Measurements from ENCODE around the gene KRTAP11-1. TPM values are rescaled to one million over a fixed set of nuclear protein-coding genes. Genes with fewer than 3 reads are reported as not detected.

The KRTAP11-1 gene
- total RNA-seq, 1 donor from 2014 or later, result not detected

DNA sequence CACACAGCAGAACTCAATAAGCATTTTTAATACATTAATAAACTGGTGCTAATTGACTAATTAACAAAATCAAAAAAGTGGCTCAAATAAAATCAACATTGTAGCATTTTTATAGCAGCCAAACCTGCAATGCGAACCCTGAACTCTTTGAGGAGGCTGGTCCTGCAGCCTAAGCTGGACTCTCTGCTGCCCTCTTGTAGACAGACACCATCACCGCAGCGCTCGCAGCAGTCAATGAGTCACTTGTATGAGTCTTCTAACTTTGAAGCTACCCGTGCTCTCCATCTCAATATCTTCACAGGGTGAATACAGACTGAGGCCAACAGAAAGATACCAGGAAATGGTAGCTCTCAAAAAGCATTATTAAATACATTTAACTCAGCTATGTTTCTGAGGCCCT lies 42.1 kb downstream of the KRTAP11-1 start:
- no peak for DNase-seq
- TF ChIP-seq, protein P1, sequence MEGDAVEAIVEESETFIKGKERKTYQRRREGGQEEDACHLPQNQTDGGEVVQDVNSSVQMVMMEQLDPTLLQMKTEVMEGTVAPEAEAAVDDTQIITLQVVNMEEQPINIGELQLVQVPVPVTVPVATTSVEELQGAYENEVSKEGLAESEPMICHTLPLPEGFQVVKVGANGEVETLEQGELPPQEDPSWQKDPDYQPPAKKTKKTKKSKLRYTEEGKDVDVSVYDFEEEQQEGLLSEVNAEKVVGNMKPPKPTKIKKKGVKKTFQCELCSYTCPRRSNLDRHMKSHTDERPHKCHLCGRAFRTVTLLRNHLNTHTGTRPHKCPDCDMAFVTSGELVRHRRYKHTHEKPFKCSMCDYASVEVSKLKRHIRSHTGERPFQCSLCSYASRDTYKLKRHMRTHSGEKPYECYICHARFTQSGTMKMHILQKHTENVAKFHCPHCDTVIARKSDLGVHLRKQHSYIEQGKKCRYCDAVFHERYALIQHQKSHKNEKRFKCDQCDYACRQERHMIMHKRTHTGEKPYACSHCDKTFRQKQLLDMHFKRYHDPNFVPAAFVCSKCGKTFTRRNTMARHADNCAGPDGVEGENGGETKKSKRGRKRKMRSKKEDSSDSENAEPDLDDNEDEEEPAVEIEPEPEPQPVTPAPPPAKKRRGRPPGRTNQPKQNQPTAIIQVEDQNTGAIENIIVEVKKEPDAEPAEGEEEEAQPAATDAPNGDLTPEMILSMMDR (IDR thresholded peaks at IDR 0.05), result no peak
- no peaks in the 10 kb centered on the region for H3K36me3 ChIP-seq
- intact Hi-C loops (cut with DNase I), result no loop called here
- no peaks in the 10 kb centered on the region for H3K27me3 ChIP-seq (ENCODE audit: low read depth)
- no peak overlapping the region for H3K4me3 ChIP-seq
- no peak for ATAC-seq
- no peaks in the 10 kb centered on the region for H3K9me3 ChIP-seq
- no peak overlapping the region for H3K27ac ChIP-seq
- H3K4me1 ChIP-seq, result no peaks in the 10 kb centered on the region

DNA sequence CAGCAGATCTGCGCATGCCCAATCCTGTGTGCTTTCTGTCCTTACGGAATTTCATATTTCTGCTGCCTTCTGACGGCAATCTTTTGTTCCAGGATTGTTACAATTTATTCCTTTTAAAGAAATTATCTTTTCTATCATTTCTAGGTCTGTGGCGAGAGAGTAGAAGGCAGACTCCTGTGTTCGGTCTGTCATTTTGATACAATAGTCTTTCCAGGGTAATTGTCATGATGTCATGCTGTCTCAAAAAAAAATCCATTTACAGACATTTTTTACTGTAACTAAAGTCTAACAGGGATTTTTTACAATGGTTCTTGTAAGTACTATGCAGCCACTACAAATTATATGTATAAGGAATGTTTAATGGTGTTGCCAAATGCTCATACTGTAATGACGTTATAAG lies 42.8 kb downstream of the KRTAP11-1 start:
- H3K9me3 ChIP-seq, result no peaks in the 10 kb centered on the region
- DNase-seq, result no peak
- no peak overlapping the region for H3K27ac ChIP-seq
- no peak overlapping the region for H3K4me3 ChIP-seq
- TF ChIP-seq, protein P1 (IDR thresholded peaks at IDR 0.05), result no peak
- H3K27me3 ChIP-seq (ENCODE audit: low read depth), result no peaks in the 10 kb centered on the region
- ATAC-seq, result no peak
- H3K36me3 ChIP-seq, result no peaks in the 10 kb centered on the region
- intact Hi-C loops (cut with DNase I), result no loop called here
- H3K4me1 ChIP-seq, result no peaks in the 10 kb centered on the region

DNA sequence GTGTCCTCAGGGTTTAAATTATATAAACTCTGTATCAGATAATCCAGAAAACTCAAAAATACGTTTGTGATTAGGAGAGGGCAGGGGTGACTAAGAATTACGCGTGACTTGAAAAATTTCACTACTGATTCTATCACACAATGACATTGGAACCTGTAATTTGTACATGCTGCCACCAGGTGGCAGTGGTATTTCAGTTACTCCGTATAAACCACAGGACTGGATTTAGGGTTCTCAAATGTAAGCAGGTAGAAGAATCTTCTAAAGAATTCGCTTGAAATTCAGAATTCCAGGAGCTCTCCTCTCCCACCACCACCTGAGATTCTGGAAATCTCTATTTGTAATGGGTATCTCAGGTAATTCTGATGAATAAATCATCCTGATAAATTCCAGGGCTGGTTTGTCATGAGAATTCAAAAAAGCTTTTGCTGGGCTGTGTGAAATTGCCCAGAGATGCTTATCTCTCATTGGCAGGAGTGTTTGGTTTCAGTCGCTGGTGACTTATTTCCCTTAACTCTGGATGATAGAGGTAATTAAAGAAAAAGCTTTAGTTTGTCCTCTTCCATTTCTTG lies 50.1 kb downstream of the KRTAP11-1 start:
- ATAC-seq (no peak), DNase-seq (no peak)
- H3K27ac ChIP-seq, result no peak overlapping the region
- H3K27me3 ChIP-seq (ENCODE audit: low read depth), result no peaks in the 10 kb centered on the region
- H3K4me1 ChIP-seq, result no peaks in the 10 kb centered on the region
- intact Hi-C loops (cut with DNase I), result no loop called here
- H3K36me3 ChIP-seq, result no peaks in the 10 kb centered on the region
- H3K9me3 ChIP-seq, result peaks cover 10% of the 10 kb centered on the region
- TF ChIP-seq, protein P1 (IDR thresholded peaks at IDR 0.05), result peak; percentile 50
- no peak overlapping the region for H3K4me3 ChIP-seq

Other genes with a start within 250 kb of the KRTAP11-1 start
- not detected for gene KRTAP20-2, start 246.4 kb downstream of the KRTAP11-1 start, total RNA-seq
- gene KRTAP20-3, start 238.7 kb downstream of the KRTAP11-1 start, total RNA-seq, result not detected
- not detected for gene KRTAP21-3, start 162.8 kb downstream of the KRTAP11-1 start, total RNA-seq
- gene KRTAP21-2, start 134.3 kb downstream of the KRTAP11-1 start, total RNA-seq, result not detected
- gene KRTAP21-1, start 126.2 kb downstream of the KRTAP11-1 start, total RNA-seq, result not detected
- not detected for gene KRTAP8-1, start 68.3 kb downstream of the KRTAP11-1 start, total RNA-seq
- gene KRTAP7-1, start 51.8 kb downstream of the KRTAP11-1 start, total RNA-seq, result not detected
- gene KRTAP19-8, start 156.9 kb upstream of the KRTAP11-1 start, total RNA-seq, result not detected